ENCODE results near the gene TAGAP. TPM values are rescaled to one million over a fixed set of nuclear protein-coding genes. Genes with fewer than 3 reads are reported as not detected.
A peak's percentile ranks its signal among the peaks of the same experiment; 100 is the strongest.
"Not testable (repeated sequence)": the region's sequence is repeated elsewhere in the genome, so short reads cannot be mapped to it uniquely, and the experiment has no call there.

The TAGAP gene
- total RNA-seq, 1 donor from 2014 or later: not detected

DNA sequence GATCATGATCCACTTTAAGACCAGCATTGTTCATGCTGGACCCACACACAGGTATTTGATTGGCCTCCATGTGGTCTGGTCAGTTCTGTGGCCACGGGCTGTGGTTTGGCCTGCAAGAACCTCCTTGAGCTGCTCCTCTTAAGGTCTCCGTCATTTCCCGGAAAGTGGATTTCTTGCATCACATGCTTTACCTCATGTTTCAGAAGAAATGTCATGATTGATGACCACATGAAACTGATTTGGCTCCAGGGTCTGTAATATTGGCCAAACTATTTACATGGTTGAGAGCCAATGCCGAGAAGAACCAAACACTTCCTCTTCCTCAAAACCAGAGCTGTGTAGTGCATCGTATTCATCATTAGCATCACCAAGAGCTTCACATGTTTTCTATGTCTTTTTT lies 31.6 kb downstream of the TAGAP start:
- DNase-seq (ENCODE audit: low read depth in 2 of 2): no peak

DNA sequence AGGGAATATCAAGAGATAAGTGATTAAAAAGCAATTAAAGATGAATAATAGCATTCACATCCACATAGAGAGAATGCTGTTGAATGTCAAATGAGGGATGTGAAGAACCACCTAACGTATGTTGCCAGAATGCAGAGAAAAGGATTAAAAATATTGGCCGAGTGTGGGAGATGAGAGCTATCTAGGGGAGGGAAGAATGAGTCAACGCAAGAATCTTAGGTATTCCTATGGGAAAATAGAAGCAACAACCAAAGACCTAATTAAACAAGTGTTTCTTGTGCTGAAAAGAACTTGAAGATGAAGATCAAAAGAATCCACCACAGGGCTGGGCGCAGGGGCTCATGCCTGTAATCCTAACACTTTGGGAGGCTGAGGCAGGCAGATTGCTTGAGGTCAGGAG lies 32.6 kb downstream of the TAGAP start:
- DNase-seq (ENCODE audit: low read depth in 2 of 2): no peak

DNA sequence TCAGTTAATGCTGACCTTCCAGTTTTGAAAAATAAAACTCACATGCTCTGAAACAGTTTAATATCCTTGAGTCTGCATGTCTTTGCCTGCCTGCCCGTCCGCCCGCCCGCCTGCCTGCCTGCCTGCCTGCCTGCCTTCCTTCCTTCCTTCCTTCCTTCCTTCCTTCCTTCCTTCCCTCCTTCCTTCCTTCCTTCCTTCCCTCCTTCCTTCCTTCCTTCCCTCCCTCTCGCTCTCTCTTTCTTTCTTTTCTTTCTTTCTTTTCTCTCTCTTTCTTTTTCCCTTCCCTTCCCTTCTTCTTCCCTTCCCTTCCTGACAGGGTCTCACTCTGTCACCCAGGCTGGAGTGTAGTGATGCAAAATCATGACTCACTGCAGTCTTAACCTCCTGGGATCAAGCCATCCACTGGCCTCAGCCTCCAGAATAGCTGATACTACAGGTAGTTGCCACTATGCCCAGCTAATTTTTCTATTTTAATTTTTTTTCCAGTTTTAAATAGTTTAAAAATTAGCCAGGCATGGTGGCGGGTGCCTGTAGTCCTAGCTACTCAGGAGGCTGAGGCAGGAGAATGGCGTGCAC lies 34.7 kb downstream of the TAGAP start:
- not testable (repeated sequence) for DNase-seq (ENCODE audit: low read depth in 2 of 2)

DNA sequence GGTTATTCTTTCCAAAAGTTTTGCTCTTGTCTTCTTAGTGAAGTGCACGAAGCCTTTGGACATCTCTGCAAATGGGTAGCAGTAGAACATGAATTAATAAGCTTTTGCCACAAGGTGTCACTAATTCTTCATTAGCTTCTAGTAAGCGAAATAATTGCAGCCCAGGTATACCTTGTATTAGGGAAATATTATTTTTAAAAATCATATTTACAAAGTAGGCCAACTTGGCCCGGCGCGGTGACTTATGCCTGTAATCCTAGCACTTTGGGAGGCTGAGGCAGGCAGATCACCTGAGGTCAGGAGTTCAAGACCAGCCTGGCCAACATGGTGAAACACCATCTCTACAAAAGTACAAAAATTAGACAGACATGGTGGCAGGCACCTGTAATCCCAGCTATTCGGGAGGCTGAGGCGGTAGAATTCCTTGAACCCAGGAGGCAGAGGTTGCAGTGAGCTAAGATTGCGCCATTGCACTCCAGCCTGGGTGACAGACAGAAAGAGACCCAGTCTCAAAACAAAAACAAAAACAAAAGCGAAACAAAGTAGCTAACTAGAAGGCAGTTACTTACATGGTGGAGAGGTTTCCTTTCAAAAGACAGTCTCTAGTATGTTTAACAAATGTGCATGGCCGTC lies 36.0 kb downstream of the TAGAP start:
- peak; percentile 45 to 60 for DNase-seq (ENCODE audit: low read depth in 2 of 2)

DNA sequence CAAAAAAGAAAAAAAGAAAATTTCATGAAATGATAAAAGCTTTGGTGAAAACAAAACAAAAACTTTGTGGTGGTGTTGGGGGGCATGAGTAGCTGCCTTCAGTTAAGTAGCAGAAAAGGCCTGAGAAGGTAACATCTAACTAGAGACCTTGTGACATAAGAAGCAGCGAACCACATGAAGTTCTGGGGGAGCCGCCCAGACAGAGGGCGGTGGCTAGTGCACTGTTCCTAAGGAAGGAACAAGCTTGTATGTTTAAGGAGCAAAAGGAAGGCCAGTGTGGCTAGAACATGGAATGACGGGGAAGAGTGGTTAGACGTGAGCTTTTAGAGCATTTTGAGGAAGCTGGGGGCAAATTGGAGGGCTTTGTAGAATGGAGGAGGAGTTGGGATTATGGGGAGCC lies 37.3 kb downstream of the TAGAP start:
- DNase-seq (ENCODE audit: low read depth in 2 of 2): no peak

- no peak for DNase-seq (ENCODE audit: low read depth in 2 of 2)
Measured at GRCh38 chr6:159005436-159005835, 39.4 kb downstream of the TAGAP start.

DNA sequence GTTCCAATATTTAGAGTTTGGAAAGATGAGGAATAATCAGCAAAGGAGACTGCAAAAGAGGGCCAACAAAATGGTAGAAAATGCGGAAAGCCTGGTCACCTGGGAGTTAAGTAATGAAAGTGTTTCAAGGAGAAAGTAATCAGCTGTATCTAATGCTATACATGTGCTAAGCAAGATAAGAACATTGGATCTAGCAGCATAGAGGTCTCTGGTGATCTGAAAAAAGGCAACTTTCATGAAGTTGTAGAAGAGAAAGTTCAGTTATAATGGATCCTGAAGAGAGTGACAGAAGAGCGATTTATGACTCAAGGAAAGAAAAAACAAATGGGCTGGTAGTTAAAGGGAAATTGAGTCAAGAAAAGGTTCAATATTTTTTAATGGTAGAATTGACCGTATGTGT lies 40.2 kb downstream of the TAGAP start:
- DNase-seq (ENCODE audit: low read depth in 2 of 2): no peak

GRCh38 chr6:159002432-159003155 lies 42.2 kb downstream of the TAGAP start:
- peak in 1 of 2 donors; percentile 60 for DNase-seq (ENCODE audit: low read depth in 2 of 2)

DNA sequence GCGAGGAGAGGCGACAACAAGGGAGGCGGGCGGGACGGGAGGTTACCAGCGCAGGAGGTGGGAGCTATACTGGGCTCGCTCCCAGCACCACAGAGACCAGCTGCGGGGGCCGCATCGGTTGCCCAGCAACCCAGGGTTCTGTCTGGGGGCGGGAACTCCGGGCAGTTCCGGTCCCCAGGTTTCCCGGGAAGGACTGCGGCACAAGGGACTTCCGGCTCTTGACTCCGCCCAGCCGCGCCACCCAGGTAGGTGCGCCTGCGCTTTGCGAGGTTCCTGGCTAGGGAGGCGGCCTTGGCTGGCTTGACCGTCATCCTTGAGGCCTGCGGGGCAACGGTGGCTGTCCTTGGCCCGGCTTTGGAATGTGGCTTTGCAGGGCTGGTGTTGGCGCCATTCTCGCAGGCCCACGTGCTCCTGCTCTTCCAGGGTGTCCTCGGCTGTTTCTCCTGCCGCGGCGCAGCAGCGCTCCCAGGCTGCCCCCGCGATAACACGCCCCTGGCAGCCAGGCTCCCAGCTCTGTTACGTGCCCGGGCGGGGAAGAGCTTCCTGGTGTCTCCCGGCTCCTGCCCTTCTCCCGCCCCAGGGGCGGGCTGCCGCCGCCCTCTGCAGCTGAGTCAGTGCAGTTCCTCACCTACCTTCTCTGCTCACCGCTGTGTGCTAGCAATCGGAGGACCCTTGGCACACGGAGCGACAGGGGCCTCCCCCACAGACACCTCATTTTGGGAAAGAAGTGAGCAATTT lies 45.0 kb downstream of the TAGAP start, which contains the start of gene RSPH3:
TSS of gene RSPH3 (minus strand) at position 537 of the 738 bp plus-strand sequence. CDS start 652 bp downstream, outside the sequence.
- peak; percentile 79 for DNase-seq (ENCODE audit: low read depth in 2 of 2)

DNA sequence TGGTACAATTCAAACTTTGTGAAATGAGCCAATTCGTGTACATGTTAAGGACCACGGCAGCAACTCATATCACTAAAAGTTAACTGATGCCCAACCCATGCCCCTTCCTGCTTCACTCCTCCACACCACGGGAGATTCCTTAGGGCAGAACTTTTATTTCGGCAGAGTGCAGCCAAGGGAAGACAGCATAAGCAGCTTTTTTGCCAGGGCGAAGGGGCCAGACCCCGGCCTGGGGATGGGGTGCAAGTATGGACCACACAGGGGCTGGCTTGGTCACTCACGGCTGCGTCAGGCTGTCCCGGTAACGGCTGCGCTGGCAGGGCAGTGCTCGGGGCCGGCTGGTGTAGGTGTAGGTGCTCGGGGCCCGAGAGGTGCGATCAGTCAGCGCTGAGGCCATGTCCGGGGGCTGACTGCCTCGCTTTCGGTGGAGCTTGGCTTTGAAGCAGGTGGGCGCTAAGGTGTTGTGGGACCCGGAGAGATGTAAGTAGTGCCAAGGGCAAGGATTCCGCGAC lies 45.6 kb downstream of the TAGAP start:
- no peak for DNase-seq (ENCODE audit: low read depth in 2 of 2)

DNA sequence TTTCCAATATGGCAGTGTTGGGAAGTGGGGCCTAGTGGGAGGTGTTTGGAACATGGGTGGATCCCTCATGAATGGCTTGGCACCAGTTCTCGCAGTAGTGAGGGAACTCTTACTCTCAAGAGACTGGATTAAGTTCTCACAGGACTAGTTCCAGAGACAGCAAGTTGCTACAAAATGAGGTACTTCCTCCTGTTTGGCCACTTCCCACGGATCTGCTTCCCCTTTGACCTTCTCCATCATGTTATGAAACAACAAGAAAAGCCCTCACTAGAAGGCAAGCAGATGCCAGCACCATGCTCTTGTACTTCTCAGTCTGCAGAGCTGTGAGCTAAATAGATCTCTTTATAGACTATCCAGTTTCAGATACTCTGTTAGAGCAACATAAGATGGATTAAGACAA lies 47.9 kb downstream of the TAGAP start:
- DNase-seq (ENCODE audit: low read depth in 2 of 2): peak in 1 of 2 donors; percentile 36

- DNase-seq (ENCODE audit: low read depth in 2 of 2): no peak
Measured at GRCh38 chr6:158993639-158994038, 51.2 kb downstream of the TAGAP start.

DNA sequence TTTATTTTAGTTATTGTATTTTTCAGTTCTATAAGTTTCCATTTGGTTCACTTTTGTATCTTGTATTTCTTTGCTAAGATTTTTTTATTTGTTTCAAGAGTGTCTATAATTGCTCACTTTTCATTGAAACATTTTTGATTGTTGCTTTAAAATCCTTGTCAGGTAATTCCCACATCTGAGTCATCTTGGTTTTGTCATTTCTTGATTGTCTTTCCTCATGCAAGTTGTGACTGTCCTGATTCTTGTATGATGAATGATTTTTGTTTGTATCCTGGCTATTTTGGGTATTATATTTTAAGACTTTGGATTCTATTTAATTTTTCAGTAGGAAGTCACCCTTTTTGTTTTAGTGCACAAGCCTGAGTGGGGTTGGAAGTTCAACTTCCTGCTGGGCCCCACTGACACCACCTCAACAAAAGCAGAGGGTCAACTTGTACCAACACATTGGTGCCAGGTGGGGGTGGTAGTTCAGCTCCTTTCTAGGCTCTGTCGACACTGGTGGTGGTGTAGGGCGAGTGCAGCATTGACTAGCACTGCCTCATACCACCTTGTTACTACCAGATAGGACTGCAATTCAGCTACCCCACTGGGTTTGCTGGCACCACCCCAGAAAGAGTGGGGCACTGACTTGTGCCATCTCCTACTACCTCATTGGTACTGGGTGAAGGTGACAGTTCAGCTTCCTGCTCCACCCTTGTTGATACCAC lies 53.6 kb downstream of the TAGAP start:
- no peak for DNase-seq (ENCODE audit: low read depth in 2 of 2)

DNA sequence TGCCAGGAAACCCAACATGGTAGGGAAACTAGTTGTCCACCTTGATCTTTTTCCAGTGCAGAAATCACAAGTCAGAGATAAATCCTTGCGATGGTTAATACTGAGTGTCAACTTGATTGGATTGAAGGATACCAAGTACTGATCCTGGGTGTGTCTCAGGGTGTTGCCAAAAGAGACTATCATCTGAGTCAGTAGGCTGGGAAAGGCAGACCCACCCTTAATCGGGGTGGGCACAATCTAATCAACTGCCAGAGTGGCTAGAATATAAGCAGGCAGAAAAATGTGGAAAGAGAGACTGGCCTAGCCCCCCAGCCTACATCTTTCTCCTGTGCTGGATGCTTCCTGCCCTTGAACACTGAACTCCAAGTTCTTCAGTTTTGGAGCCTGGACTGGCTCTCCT lies 55.1 kb downstream of the TAGAP start:
- DNase-seq (ENCODE audit: low read depth in 2 of 2): not testable (repeated sequence)

- no peak for DNase-seq (ENCODE audit: low read depth in 2 of 2)
Measured at GRCh38 chr6:158988477-158988876, 56.3 kb downstream of the TAGAP start.

- DNase-seq (ENCODE audit: low read depth in 2 of 2): no peak
Measured at GRCh38 chr6:158987657-158988056, 57.1 kb downstream of the TAGAP start.

Other genes starting within 250 kb of the TAGAP start
- gene EZR, start 225.6 kb downstream of the TAGAP start, total RNA-seq: 50.3 and 50.8 TPM in 2 replicates
- gene RSPH3, start 44.8 kb downstream of the TAGAP start, total RNA-seq: 2.0 and 3.6 TPM in 2 replicates
- not detected in 2 replicates for gene FNDC1, start 124.4 kb upstream of the TAGAP start, total RNA-seq